PC-3 (cell line): ENCODE results near the gene CYP27C1. TPM values are rescaled to one million over a fixed set of nuclear protein-coding genes. Genes with fewer than 3 reads are reported as not detected.
A peak's percentile ranks its signal among the peaks of the same experiment; 100 is the strongest.
"Not testable (repeated sequence)": the region's sequence is repeated elsewhere in the genome, so short reads cannot be mapped to it uniquely, and the experiment has no call there.

ENCODE experiments used
- ATAC-seq: fragments of 200-7000 bp; cut with Tn5 transposase; 2 replicates; pipeline ENCODE4 v1.9.1; 2020; ENCODE audit warnings: mild to moderate bottlenecking, moderate library complexity
- BruUV-seq: library from RNA; stranded (reverse); fragments of 400-500 nt; replicated peaks from 2 replicates; lab custom pipeline; 2021; lab: Mats Ljungman, UMichigan
- CTCF ChIA-PET: fragments of 300-600 bp; sonication (Branson Sonifier 250); formaldehyde crosslinking; loops from one replicate; lab custom pipeline; 2022; ENCODE audit warnings: antibody characterized with exemption; lab: Charles Lee
- POLR2A ChIA-PET: fragments of 300-600 bp; sonication (Branson Sonifier 250); formaldehyde crosslinking; loops from one replicate; lab custom pipeline; 2022; ENCODE audit warnings: antibody characterized with exemption; ENCODE audit not compliant: unreplicated experiment; lab: Charles Lee
- DNase-seq: peaks from one replicate; pipeline ENCODE4 v3.0.0-alpha.2; 2015
- H2AFZ ChIP-seq: fragments of 300-600 bp; sonication (generic); 2 replicates; pipeline ENCODE4 v1.6.0; 2016; ENCODE audit warnings: antibody characterized with exemption, low read length
- H3F3A ChIP-seq: fragments of 300-600 bp; sonication (generic); one replicate; pipeline ENCODE4 v1.6.0; 2017; ENCODE audit warnings: antibody characterized with exemption, low read length, control low read depth, mild to moderate bottlenecking; ENCODE audit not compliant: unreplicated experiment
- H3K27ac ChIP-seq: fragments of 300-600 bp; sonication (generic); 2 replicates; pipeline ENCODE4 v1.5.1; 2016; ENCODE audit warnings: mild to moderate bottlenecking, low read length
- H3K27me3 ChIP-seq: fragments of 300-600 bp; sonication (generic); 2 replicates; pipeline ENCODE4 v1.6.1; 2016; ENCODE audit warnings: low read length, mixed read lengths
- H3K36me3 ChIP-seq: fragments of 300-600 bp; sonication (generic); 2 replicates; pipeline ENCODE4 v1.6.1; 2016; ENCODE audit warnings: low read depth, mixed run types, low read length, mixed read lengths
- H3K4me1 ChIP-seq: fragments of 300-600 bp; sonication (generic); 2 replicates; pipeline ENCODE4 v1.5.1; 2016; ENCODE audit warnings: low read length; ENCODE audit not compliant: insufficient read depth
- H3K4me2 ChIP-seq: fragments of 300-600 bp; sonication (generic); 2 replicates; pipeline ENCODE4 v1.6.0; 2016; ENCODE audit warnings: low read length
- H3K4me3 ChIP-seq: fragments of 300-600 bp; sonication (generic); 2 replicates; pipeline ENCODE4 v1.5.1; 2016; ENCODE audit warnings: mild to moderate bottlenecking, low read length, mixed read lengths
- H3K79me2 ChIP-seq: fragments of 300-600 bp; sonication (generic); 2 replicates; pipeline ENCODE4 v1.6.1; 2017; ENCODE audit warnings: low read length, mixed read lengths
- H3K9ac ChIP-seq: fragments of 300-600 bp; sonication (generic); 2 replicates; pipeline ENCODE4 v1.6.0; 2016; ENCODE audit warnings: mild to moderate bottlenecking, low read length
- H3K9me2 ChIP-seq: fragments of 300-600 bp; sonication (generic); replicated peaks from 2 replicates; pipeline ENCODE4 v1.6.1; 2016; ENCODE audit warnings: mixed run types, low read length, mixed read lengths
- H3K9me3 ChIP-seq: fragments of 300-600 bp; sonication (generic); 2 replicates; pipeline ENCODE4 v1.6.1; 2016; ENCODE audit warnings: low read length, mixed read lengths
- H4K20me1 ChIP-seq: fragments of 300-600 bp; sonication (generic); 2 replicates; pipeline ENCODE4 v1.6.1; 2016; ENCODE audit warnings: low read length, mixed read lengths
- EZH2 ChIP-seq: fragments of 300-600 bp; sonication (generic); IDR thresholded peaks from one replicate; pipeline ENCODE4 v1.6.1; 2017; ENCODE audit warnings: antibody characterized with exemption, mild to moderate bottlenecking, low read length; ENCODE audit not compliant: unreplicated experiment
- EZH2phosphoT487 ChIP-seq: fragments of 300-600 bp; sonication (generic); IDR thresholded peaks from 2 replicates; pipeline ENCODE4 v1.6.1; 2018; ENCODE audit warnings: mild to moderate bottlenecking, antibody characterized with exemption, low read length, borderline replicate concordance
- intact Hi-C: fragments of 100-400 bp; cut with micrococcal nuclease; formaldehyde crosslinking; loops from 2 replicates; pipeline ENCODE4 v1.9.0; 2023
- total RNA-seq: library from RNA; depleted of rRNA; stranded (reverse); fragments of >200 nt; gene quantifications from 2 replicates; pipeline ENCODE4 v1.2.3, GENCODE V29; 2014
- TF ChIP-seq, protein P1 (sequence below): fragments of 300-600 bp; sonication (generic); conservative IDR thresholded peaks from 2 replicates; pipeline ENCODE4 v1.5.1; 2017; ENCODE audit warnings: antibody characterized with exemption, low read depth, mild to moderate bottlenecking, low read length

The CYP27C1 gene
- total RNA-seq, 1 experiment from 2014 or later: 0.36 TPM

DNA sequence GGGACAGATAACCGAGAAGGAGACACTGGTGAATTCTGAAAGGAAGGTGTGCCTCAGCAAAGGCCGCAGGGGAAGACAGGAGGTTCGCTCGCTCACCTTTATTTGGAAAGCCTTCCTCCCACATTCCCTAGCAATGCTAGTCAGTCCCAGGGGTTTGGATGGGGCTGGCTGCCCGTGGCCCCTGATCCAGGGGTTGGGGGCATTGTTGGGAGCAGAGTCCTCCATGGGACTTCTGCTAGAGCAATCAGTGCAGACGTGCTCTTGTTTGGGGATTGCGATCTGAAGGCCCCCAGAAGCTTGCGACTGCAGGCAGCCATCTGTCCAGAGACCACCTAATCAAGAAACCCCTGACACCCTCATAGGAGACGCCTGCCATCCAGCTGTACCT lies 6.0 kb upstream of the CYP27C1 start:
- intact Hi-C loops: loop anchor here (1.0 to 10.0 kb wide), 5 partner anchors 8 to 159 kb away; partner anchors contain the start of genes ERCC3 and MAP3K2
- Histone ChIP-seq H3F3A (peaks cover 4% of the 10 kb centered on the region), H4K20me1 (no peaks in the 10 kb centered on the region), H3K4me2 (peak overlapping the region; percentile 89), H3K79me2 (no peaks in the 10 kb centered on the region), H3K27ac (peak overlapping the region; percentile 88), H3K9ac (peak overlapping the region; percentile 79), H3K4me3 (peak overlapping the region; percentile 59), H3K9me3 (no peaks in the 10 kb centered on the region), H2AFZ (no peak overlapping the region), H3K9me2 (no peaks in the 10 kb centered on the region), H3K36me3 (no peaks in the 10 kb centered on the region), H3K4me1 (peaks cover 34% of the 10 kb centered on the region), H3K27me3 (no peaks in the 10 kb centered on the region)
- BruUV-seq: no TSS peak
- CTCF ChIA-PET: no interaction called here
- peak; percentile 4; the same call in 1 of the 2 replicates for ATAC-seq
- no peak for TF ChIP-seq EZH2
- TF ChIP-seq, protein P1, sequence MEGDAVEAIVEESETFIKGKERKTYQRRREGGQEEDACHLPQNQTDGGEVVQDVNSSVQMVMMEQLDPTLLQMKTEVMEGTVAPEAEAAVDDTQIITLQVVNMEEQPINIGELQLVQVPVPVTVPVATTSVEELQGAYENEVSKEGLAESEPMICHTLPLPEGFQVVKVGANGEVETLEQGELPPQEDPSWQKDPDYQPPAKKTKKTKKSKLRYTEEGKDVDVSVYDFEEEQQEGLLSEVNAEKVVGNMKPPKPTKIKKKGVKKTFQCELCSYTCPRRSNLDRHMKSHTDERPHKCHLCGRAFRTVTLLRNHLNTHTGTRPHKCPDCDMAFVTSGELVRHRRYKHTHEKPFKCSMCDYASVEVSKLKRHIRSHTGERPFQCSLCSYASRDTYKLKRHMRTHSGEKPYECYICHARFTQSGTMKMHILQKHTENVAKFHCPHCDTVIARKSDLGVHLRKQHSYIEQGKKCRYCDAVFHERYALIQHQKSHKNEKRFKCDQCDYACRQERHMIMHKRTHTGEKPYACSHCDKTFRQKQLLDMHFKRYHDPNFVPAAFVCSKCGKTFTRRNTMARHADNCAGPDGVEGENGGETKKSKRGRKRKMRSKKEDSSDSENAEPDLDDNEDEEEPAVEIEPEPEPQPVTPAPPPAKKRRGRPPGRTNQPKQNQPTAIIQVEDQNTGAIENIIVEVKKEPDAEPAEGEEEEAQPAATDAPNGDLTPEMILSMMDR: no peak
- no peak for TF ChIP-seq EZH2phosphoT487
- peak; percentile 26 for DNase-seq
- POLR2A ChIA-PET: no interaction called here

DNA sequence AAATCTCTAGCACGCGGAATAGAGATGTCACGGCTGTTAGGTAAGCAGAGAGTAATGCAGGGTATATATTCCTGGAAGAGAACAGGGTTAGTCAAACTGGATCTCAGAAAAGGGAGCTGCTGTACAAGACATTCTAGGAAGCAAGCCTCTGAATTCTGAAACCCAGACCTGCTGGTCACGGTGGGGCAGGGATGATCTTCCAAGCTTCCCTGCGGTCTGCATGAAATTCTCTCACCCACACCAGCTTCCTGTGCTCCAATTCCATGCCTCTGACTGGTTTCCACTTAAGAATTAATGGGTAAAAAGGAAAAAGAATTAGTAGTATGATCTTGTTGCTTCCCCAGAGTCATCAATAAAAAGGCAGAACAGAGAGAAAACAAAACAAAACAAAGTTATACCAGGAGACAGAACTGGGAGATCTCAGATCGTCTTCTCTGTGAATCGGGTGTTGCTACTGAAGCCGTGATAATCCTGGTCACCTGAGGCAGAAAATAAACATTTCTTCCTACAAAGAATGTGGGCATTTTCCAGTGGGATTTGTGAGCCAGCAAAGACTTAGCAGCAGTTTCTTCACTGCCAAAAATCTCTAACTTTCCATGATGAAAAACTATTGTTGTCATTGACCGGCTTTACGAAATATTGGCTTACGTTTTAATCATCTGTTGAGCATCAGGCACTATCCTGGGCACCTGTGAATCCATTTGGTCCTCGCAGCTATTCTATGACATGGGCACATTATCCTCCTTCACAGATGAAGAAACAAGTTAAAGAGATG lies 5.3 kb upstream of the CYP27C1 start:
- peak overlapping the region; percentile 3; the same call in 1 of the 2 replicates for H2AFZ ChIP-seq

DNA sequence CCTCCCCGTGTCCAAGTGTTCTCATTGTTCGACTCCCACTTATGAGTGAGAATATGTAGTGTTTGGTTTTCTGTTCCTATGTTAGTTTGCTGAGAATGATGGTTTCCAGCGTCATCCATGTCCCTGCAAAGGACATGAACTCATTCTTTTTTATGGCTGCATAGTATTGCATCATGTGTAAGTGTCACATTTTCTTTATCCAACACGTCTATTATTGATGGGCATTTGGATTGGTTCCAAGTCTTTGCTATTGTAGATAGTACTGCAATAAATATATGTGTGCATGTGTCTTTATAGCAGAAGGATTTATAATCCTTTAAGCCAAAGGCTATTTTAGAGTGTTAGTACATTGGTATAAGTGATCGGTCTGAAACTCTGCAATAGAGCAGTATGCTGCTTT lies 4.0 kb upstream of the CYP27C1 start:
- H3K4me1 ChIP-seq: peaks cover 41% of the 10 kb centered on the region
- not testable (repeated sequence) for DNase-seq, H3K9ac ChIP-seq, H2AFZ ChIP-seq, ATAC-seq, H3K79me2 ChIP-seq, H3K27me3 ChIP-seq, H3K4me2 ChIP-seq, H3K27ac ChIP-seq, BruUV-seq, H4K20me1 ChIP-seq, H3K9me2 ChIP-seq, H3K36me3 ChIP-seq, H3K4me3 ChIP-seq, H3F3A ChIP-seq, H3K9me3 ChIP-seq
- intact Hi-C loops: loop anchor here (10.0 kb wide), 1 partner anchor 161 kb away; the partner anchor contains the start of gene MAP3K2
- ChIA-PET CTCF (interaction anchor here (1.0 kb wide), 1 partner anchor 27 kb away, joined by 3 read pairs; no protein-coding TSS in a partner anchor), POLR2A (interaction anchor here (0.6 kb wide), 1 partner anchor 11 kb away, joined by 8 read pairs; no protein-coding TSS in a partner anchor)

More for the DNA sequence above, 5.3 kb upstream of the CYP27C1 start:
- ChIA-PET POLR2A (no interaction called here), CTCF (interaction anchor here (1.0 kb wide), 1 partner anchor 28 kb away, joined by 3 read pairs; no protein-coding TSS in a partner anchor)
- H3K9ac ChIP-seq: peak overlapping the region; percentile 79
- H3K9me2 ChIP-seq: no peaks in the 10 kb centered on the region
- H3K4me3 ChIP-seq: peak overlapping the region; percentile 59
- no peaks in the 10 kb centered on the region for H3K27me3 ChIP-seq
- no TSS peak for BruUV-seq
- no peaks in the 10 kb centered on the region for H3K79me2 ChIP-seq
- H3K9me3 ChIP-seq: no peaks in the 10 kb centered on the region
- H3K4me1 ChIP-seq: peaks cover 36% of the 10 kb centered on the region
- H3K36me3 ChIP-seq: no peaks in the 10 kb centered on the region
- TF ChIP-seq, protein P1: no peak
- TF ChIP-seq EZH2 (no peak), EZH2phosphoT487 (no peak)
- H3K4me2 ChIP-seq: peak overlapping the region; percentile 89
- H3F3A ChIP-seq: peaks cover 4% of the 10 kb centered on the region
- intact Hi-C loops: loop anchor here (5.0 to 10.0 kb wide), 2 partner anchors 97 to 159 kb away; partner anchors contain the start of gene MAP3K2
- DNase-seq (peak; percentile 67), ATAC-seq (peak; percentile 10)
- no peaks in the 10 kb centered on the region for H4K20me1 ChIP-seq
- H3K27ac ChIP-seq: peak overlapping the region; percentile 88
